ENCODE results near the gene CASZ1. TPM values are rescaled to one million over a fixed set of nuclear protein-coding genes. Genes with fewer than 3 reads are reported as not detected.

The CASZ1 gene
- polyA plus RNA-seq, 1 experiment = 0.06 TPM

GRCh38 chr1:10652626-10653025 lies 143.8 kb downstream of the CASZ1 start:
- H3K27me3 ChIP-seq (ENCODE audit: control insufficient read depth, insufficient read depth, low read length) = peaks cover 10% of the 10 kb centered on the region
- no peak for DNase-seq (ENCODE audit: low read depth, low spot score)
- H3K27ac ChIP-seq (ENCODE audit: low read depth, low read length) = no peak overlapping the region
- peaks cover 4% of the 10 kb centered on the region; the same call in 1 of the 2 replicates for H3K9me3 ChIP-seq (ENCODE audit: control insufficient read depth, insufficient read depth, low read length)
- POLR2A ChIA-PET = no interaction called here
- H3K4me3 ChIP-seq (ENCODE audit: low read depth, low read length) = no peak overlapping the region
- CTCF ChIA-PET = no interaction called here
- TF ChIP-seq, protein P1, sequence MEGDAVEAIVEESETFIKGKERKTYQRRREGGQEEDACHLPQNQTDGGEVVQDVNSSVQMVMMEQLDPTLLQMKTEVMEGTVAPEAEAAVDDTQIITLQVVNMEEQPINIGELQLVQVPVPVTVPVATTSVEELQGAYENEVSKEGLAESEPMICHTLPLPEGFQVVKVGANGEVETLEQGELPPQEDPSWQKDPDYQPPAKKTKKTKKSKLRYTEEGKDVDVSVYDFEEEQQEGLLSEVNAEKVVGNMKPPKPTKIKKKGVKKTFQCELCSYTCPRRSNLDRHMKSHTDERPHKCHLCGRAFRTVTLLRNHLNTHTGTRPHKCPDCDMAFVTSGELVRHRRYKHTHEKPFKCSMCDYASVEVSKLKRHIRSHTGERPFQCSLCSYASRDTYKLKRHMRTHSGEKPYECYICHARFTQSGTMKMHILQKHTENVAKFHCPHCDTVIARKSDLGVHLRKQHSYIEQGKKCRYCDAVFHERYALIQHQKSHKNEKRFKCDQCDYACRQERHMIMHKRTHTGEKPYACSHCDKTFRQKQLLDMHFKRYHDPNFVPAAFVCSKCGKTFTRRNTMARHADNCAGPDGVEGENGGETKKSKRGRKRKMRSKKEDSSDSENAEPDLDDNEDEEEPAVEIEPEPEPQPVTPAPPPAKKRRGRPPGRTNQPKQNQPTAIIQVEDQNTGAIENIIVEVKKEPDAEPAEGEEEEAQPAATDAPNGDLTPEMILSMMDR (IDR thresholded peaks at IDR 0.05; ENCODE audit: low read depth, low read length) = no peak

- H3K27me3 ChIP-seq (ENCODE audit: control insufficient read depth, insufficient read depth, low read length) = peaks cover 10% of the 10 kb centered on the region
- DNase-seq (ENCODE audit: low read depth, low spot score) = no peak
- H3K9me3 ChIP-seq (ENCODE audit: control insufficient read depth, insufficient read depth, low read length) = peaks cover 4% of the 10 kb centered on the region; the same call in 1 of the 2 replicates
- H3K27ac ChIP-seq (ENCODE audit: low read depth, low read length) = no peak overlapping the region
- CTCF ChIA-PET = no interaction called here
- TF ChIP-seq, protein P1 (IDR thresholded peaks at IDR 0.05; ENCODE audit: low read depth, low read length) = no peak
- POLR2A ChIA-PET = no interaction called here
- H3K4me3 ChIP-seq (ENCODE audit: low read depth, low read length) = no peak overlapping the region
These were observed 144.7 kb downstream of the CASZ1 start for GRCh38 chr1:10651793-10652192.

DNA sequence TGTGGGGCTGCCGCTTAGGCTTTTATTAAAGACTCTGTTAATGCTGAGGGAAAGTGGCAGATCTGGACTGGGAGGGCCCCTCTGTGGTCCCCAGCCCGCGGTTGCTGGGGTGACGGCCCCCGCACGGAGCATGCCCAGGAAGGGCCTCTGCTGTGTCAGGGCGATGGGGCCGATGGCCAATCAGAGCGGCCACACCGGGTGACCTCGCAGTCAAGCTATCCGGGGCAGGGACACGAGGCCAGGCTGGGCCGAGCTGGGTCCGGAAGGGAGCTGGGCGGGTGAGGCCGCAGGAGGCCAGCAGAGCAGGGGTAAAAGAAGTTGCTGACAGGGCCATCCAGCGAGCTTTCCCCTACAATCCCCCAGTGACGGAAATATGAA lies 145.1 kb downstream of the CASZ1 start:
- ChIA-PET POLR2A (interaction anchor here (0.6 kb wide), 1 partner anchor 102 kb away, joined by 3 read pairs; no protein-coding TSS in a partner anchor), CTCF (no interaction called here)
- DNase-seq (ENCODE audit: low read depth, low spot score) = no peak
- Histone ChIP-seq H3K9me3 (ENCODE audit: control insufficient read depth, insufficient read depth, low read length) (peaks cover 4% of the 10 kb centered on the region; the same call in 1 of the 2 replicates), H3K27me3 (ENCODE audit: control insufficient read depth, insufficient read depth, low read length) (peaks cover 10% of the 10 kb centered on the region), H3K27ac (ENCODE audit: low read depth, low read length) (no peak overlapping the region), H3K4me3 (ENCODE audit: low read depth, low read length) (no peak overlapping the region)
- TF ChIP-seq, protein P1 (IDR thresholded peaks at IDR 0.05; ENCODE audit: low read depth, low read length) = no peak

DNA sequence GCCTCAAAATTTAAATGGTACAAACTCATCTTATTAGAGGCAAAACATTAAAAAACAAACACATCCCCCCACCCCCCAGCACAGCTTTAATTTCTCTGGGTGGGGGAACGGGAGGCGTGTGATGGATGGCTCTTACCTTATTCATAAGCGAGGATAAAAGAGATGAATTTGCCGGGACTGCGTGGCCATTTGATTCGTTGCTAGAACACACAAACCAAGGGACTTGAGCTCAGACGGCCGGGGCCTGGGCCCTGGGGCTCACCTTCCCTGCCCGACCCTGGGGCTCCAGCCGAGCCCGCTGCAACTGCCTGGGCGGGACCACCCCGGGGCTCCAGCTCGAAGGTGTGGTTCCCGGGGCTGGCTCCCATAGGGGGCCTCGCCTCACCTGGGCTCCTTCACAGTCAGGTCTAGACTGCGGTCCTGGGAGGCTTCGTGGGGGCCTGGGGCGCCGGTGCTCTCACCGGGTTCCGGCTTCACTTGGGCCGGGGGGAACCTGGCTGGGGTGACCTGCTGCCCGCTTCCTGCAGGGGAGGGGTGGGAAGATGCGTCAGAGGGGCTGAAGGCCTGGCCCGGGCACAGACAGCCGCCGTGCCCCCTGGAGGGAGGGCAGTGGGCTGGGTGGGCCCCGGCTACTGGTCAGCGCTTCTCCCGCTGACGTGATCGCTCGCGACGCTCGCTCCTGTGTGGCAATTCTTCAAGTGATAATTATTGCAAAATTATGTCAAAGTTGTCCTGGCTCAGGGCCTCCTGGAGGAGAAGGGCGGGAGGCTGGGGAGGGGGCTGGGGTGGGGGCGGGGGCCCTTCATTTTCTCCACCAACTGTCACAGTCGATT lies 145.7 kb downstream of the CASZ1 start:
- no peak for DNase-seq (ENCODE audit: low read depth, low spot score)
- POLR2A ChIA-PET = interaction anchor here (0.6 kb wide), 1 partner anchor 103 kb away, joined by 3 read pairs; no protein-coding TSS in a partner anchor
- TF ChIP-seq, protein P1 (IDR thresholded peaks at IDR 0.05; ENCODE audit: low read depth, low read length) = no peak
- Histone ChIP-seq H3K27ac (ENCODE audit: low read depth, low read length) (no peak overlapping the region), H3K4me3 (ENCODE audit: low read depth, low read length) (no peak overlapping the region), H3K27me3 (ENCODE audit: control insufficient read depth, insufficient read depth, low read length) (peaks cover 10% of the 10 kb centered on the region), H3K9me3 (ENCODE audit: control insufficient read depth, insufficient read depth, low read length) (peaks cover 4% of the 10 kb centered on the region; the same call in 1 of the 2 replicates)
- CTCF ChIA-PET = no interaction called here

GRCh38 chr1:10649517-10650201 lies 146.8 kb downstream of the CASZ1 start:
- no peak for DNase-seq (ENCODE audit: low read depth, low spot score)
- no peak overlapping the region for H3K27ac ChIP-seq (ENCODE audit: low read depth, low read length)
- ChIA-PET CTCF (no interaction called here), POLR2A (no interaction called here)
- H3K4me3 ChIP-seq (ENCODE audit: low read depth, low read length) = no peak overlapping the region
- TF ChIP-seq, protein P1 (IDR thresholded peaks at IDR 0.05; ENCODE audit: low read depth, low read length) = no peak
- peaks cover 4% of the 10 kb centered on the region; the same call in 1 of the 2 replicates for H3K9me3 ChIP-seq (ENCODE audit: control insufficient read depth, insufficient read depth, low read length)
- peaks cover 10% of the 10 kb centered on the region for H3K27me3 ChIP-seq (ENCODE audit: control insufficient read depth, insufficient read depth, low read length)
